Gastrocnemius medialis (tissue), 4 donors: ENCODE results near the gene CHCHD1. TPM values are rescaled to one million over a fixed set of nuclear protein-coding genes. Genes with fewer than 3 reads are reported as not detected.
A peak's percentile ranks its signal among the peaks of the same experiment; 100 is the strongest.

Experiments used
- ATAC-seq, 2 donors: fragments of 150-250 bp; one replicate each; pipeline ENCODE4 v1.9.1; 2016
- DNase-seq, 2 donors: peaks; one replicate each; pipeline ENCODE4 v3.0.0-alpha.2; 2019
- H3K27ac ChIP-seq, 4 donors: fragments of 200-600 bp; sonication (generic); 1 replicate in 1 of 4; 2 replicates in 3 of 4; pipeline ENCODE4 v1.5.1; 2016 to 2018; ENCODE audit warnings: mild to moderate bottlenecking in 2 of 4, moderate library complexity in 1 of 4
- H3K27me3 ChIP-seq, 3 donors: fragments of 200-600 bp; sonication (generic) in 2 of 3; 1 replicate in 1 of 3; 2 replicates in 2 of 3; pipeline versions ENCODE4 v1.5.1 to v1.6.0; 2016 to 2019; ENCODE audit warnings: mild to moderate bottlenecking in 1 of 3, moderate library complexity in 1 of 3
- H3K36me3 ChIP-seq, 2 donors: fragments of 200-600 bp; sonication (generic) in 1 of 2; one replicate each; pipeline ENCODE4 v1.5.1; 2017 to 2018
- H3K4me1 ChIP-seq, 2 donors: fragments of 200-600 bp; sonication (generic) in 1 of 2; one replicate each; pipeline ENCODE4 v1.5.1; 2016 to 2017; ENCODE audit warnings: mild to moderate bottlenecking in 2 of 2
- H3K4me3 ChIP-seq, 4 donors: fragments of 200-600 bp; sonication (generic) in 3 of 4; 1 replicate in 1 of 4; 2 replicates in 3 of 4; pipeline ENCODE4 v1.5.1; 2016 to 2019; ENCODE audit warnings: mild to moderate bottlenecking in 2 of 4
- H3K9me3 ChIP-seq, 3 donors: fragments of 200-600 bp; sonication (generic) in 2 of 3; 1 replicate in 1 of 3; 2 replicates in 2 of 3; pipeline ENCODE4 v1.5.1; 2016 to 2019
- POLR2A ChIP-seq, 2 donors: fragments of 450-650 bp; IDR thresholded peaks; one replicate each; pipeline ENCODE4 v1.6.1; 2017; ENCODE audit warnings: antibody characterized with exemption in 2 of 2, mild to moderate bottlenecking in 2 of 2, moderate library complexity in 2 of 2
- in situ Hi-C, 4 donors: fragments of 200-750 bp; cut with MboI; loops; one replicate each; pipeline versions ENCODE4 v1.15.0 to v1.8.0; 2017; ENCODE audit warnings: low sequenced_read_pairs in 4 of 4
- intact Hi-C: fragments of 100-400 bp; cut with DNase I; formaldehyde crosslinking; loops from one replicate; pipeline ENCODE4 v1.15.1; 2023; ENCODE audit warnings: low total_unique reads
- total RNA-seq, 4 donors: library from RNA; depleted of rRNA; stranded (reverse); fragments of >200 nt; gene quantifications; one replicate each; pipeline versions ENCODE4 v1.1.0 to v1.2.3, GENCODE V29; 2016
- TF ChIP-seq, protein P1 (sequence below), 5 experiments: fragments of 450-650 bp in 3 of 5; fragments of 200-600 bp in 2 of 5; sonication (generic) in 2 of 5; IDR thresholded peaks in 4 of 5; conservative IDR thresholded peaks in 1 of 5; 1 replicate in 4 of 5; 2 replicates in 1 of 5; pipeline ENCODE4 v1.5.1; 2016 to 2019; ENCODE audit warnings: antibody characterized with exemption in 5 of 5, mild to moderate bottlenecking in 3 of 5, moderate library complexity in 3 of 5

The CHCHD1 gene
- total RNA-seq, 4 donors from 2014 or later: 25.3 to 41.8 (median 32.7) TPM

DNA sequence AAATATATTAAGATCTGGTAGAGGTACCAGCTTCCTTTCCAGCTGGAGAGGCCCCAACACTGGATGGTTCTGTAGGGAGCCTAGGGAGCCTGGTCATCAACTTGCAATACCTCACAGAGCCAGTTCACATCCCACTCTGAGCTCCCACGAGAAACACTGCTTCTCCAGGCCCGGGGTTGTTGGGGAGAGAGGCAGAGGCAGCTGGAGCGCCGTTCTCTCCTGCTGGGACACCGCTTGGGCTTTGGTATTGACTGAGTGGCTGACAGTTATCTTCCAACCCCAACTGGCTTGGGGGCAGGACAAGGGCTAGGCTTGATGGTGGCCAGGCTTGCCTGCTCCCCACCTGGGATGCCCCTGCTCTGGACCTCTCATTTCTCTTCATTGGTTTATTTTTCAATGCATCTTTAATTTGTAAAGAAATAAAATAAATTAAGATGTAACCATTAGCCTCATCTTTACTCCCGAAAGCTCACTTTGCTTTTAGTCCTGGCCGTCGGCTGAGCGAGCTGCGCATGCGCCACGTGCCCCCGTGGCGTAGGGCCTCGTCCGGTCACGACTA lies 10.0 kb upstream of the CHCHD1 start:
- Histone ChIP-seq H3K36me3 (peaks cover 0 to 60% of the 10 kb centered on the region in 2 donors), H3K9me3 (no peaks in the 10 kb centered on the region), H3K27me3 (no peaks in the 10 kb centered on the region), H3K27ac (peak overlapping the region; percentile 94 to 99 (median 98)), H3K4me3 (peak overlapping the region; percentile 81 to 98 (median 89)), H3K4me1 (peaks cover 29 to 33% of the 10 kb centered on the region in 2 donors)
- DNase-seq: peak in 1 of 2 donors; percentile 83
- in situ Hi-C loops (loop anchor here in 1 of 4 donors (25.0 kb wide), 1 partner anchor 234 kb away; no protein-coding TSS in a partner anchor), intact Hi-C loops (loop anchor here (1.0 to 2.0 kb wide), 2 partner anchors 39 to 116 kb away; partner anchors contain the start of genes NDST2 and SYNPO2L)
- no peak for TF ChIP-seq POLR2A (IDR thresholded peaks at IDR 0.05)
- TF ChIP-seq, protein P1, sequence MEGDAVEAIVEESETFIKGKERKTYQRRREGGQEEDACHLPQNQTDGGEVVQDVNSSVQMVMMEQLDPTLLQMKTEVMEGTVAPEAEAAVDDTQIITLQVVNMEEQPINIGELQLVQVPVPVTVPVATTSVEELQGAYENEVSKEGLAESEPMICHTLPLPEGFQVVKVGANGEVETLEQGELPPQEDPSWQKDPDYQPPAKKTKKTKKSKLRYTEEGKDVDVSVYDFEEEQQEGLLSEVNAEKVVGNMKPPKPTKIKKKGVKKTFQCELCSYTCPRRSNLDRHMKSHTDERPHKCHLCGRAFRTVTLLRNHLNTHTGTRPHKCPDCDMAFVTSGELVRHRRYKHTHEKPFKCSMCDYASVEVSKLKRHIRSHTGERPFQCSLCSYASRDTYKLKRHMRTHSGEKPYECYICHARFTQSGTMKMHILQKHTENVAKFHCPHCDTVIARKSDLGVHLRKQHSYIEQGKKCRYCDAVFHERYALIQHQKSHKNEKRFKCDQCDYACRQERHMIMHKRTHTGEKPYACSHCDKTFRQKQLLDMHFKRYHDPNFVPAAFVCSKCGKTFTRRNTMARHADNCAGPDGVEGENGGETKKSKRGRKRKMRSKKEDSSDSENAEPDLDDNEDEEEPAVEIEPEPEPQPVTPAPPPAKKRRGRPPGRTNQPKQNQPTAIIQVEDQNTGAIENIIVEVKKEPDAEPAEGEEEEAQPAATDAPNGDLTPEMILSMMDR (IDR thresholded peaks at IDR 0.05 in 4 of 5, conservative IDR thresholded peaks at IDR 0.05 in 1 of 5): no peak
- peak; percentile 2 to 76 for ATAC-seq

DNA sequence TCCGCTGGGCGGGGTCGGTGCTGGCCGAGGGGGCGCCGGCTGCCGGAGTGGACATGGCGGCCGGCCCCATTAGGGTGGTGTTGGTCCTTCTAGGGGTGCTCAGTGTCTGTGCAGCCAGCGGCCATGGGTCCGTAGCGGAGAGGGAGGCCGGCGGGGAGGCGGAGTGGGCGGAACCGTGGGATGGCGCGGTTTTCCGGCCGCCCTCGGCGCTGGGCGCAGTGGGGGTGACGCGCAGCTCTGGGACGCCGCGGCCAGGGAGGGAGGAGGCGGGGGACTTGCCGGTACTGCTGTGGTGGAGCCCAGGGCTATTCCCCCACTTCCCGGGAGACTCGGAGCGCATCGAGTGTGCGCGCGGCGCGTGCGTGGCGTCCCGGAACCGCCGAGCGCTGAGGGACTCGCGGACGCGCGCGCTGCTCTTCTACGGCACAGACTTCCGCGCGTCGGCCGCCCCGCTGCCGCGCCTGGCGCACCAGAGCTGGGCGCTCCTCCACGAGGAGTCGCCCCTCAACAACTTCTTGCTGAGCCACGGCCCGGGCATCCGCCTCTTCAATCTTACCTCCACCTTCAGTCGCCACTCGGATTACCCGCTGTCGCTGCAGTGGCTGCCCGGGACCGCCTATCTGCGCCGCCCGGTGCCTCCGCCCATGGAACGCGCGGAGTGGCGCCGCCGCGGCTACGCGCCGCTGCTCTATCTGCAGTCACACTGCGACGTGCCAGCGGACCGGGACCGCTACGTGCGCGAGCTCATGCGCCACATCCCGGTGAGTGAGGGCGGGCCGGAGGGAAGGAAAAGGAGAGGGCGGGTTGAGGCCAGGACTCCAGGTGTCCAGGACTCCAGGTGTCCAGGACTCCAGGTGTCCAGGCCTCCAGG lies 9.3 kb upstream of the CHCHD1 start:
- TF ChIP-seq, protein P1 (IDR thresholded peaks at IDR 0.05 in 4 of 5, conservative IDR thresholded peaks at IDR 0.05 in 1 of 5): peak in 4 of 5 experiments; percentile 9 to 45 (median 21)
- peak; percentile 83 to 91 for TF ChIP-seq POLR2A (IDR thresholded peaks at IDR 0.05)
- intact Hi-C loops (loop anchor here (1.0 to 2.0 kb wide), 2 partner anchors 38 to 116 kb away; partner anchors contain the start of genes NDST2 and SYNPO2L), in situ Hi-C loops (loop anchor here in 1 of 4 donors (25.0 kb wide), 1 partner anchor 235 kb away; no protein-coding TSS in a partner anchor)
- peak overlapping the region; percentile 94 to 99 (median 98) for H3K27ac ChIP-seq
- DNase-seq (peak; percentile 72 to 87), ATAC-seq (peak; percentile 77 to 80)
- no peaks in the 10 kb centered on the region for H3K27me3 ChIP-seq
- H3K9me3 ChIP-seq: no peaks in the 10 kb centered on the region
- peaks cover 29 to 33% of the 10 kb centered on the region in 2 donors for H3K4me1 ChIP-seq
- peak overlapping the region; percentile 81 to 98 (median 89) for H3K4me3 ChIP-seq
- H3K36me3 ChIP-seq: peaks cover 0 to 53% of the 10 kb centered on the region in 2 donors

DNA sequence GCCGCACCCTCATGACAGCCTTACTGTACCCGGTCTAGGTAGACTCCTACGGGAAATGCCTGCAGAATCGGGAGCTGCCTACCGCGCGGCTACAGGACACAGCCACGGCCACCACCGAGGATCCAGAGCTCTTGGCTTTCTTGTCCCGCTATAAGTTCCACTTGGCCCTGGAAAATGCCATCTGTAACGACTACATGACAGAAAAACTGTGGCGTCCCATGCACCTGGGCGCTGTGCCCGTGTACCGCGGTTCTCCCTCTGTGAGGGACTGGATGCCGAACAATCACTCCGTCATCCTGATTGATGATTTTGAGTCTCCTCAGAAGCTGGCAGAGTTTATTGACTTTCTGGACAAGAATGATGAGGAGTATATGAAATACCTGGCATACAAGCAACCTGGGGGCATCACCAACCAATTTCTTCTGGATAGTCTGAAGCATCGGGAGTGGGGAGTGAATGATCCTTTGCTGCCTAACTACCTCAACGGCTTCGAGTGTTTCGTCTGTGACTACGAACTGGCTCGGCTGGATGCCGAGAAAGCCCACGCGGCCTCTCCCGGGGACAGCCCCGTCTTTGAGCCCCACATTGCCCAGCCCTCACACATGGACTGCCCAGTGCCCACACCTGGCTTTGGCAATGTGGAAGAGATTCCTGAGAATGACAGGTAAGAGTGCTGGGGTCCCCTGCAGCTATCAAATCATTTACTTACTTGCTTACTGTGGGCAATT lies 8.5 kb upstream of the CHCHD1 start:
- ATAC-seq: no peak
- Histone ChIP-seq H3K9me3 (no peaks in the 10 kb centered on the region), H3K27me3 (no peaks in the 10 kb centered on the region), H3K4me1 (peaks cover 29 to 33% of the 10 kb centered on the region in 2 donors), H3K27ac (peak overlapping the region; percentile 94 to 99 (median 98)), H3K4me3 (peak overlapping the region; percentile 81 to 98 (median 89)), H3K36me3 (peaks cover 0 to 45% of the 10 kb centered on the region in 2 donors)
- no peak for DNase-seq
- TF ChIP-seq, protein P1 (IDR thresholded peaks at IDR 0.05 in 4 of 5, conservative IDR thresholded peaks at IDR 0.05 in 1 of 5): peak in 1 of 5 experiments; percentile 0
- TF ChIP-seq POLR2A (IDR thresholded peaks at IDR 0.05): no peak
- in situ Hi-C loops: loop anchor here in 1 of 4 donors (25.0 kb wide), 1 partner anchor 236 kb away; no protein-coding TSS in a partner anchor
- intact Hi-C loops: loop anchor here (2.0 kb wide), 1 partner anchor 37 kb away; the partner anchor contains the start of gene NDST2

DNA sequence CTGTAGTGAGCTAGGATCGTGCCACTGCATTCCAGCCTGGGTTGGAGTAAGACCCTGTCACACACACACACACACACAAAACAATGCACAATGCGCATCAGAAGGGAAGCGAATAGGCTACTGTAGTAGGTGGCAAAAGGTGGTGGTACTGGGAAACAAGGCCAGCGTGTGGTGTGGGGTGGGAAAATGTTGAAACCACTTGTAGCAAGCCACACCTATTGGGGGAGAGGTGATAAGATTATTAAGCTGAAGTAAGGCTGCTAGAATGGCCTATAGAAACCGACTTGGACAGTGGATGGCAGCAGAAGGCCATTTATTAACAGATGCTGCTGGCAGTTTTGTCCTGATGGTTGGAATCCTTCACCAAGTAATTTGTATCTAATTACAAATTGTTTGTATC lies 7.2 kb upstream of the CHCHD1 start:
- Histone ChIP-seq H3K27ac (peak overlapping the region in 2 of 4 donors; percentile 94 to 99), H3K36me3 (peaks cover 0 to 42% of the 10 kb centered on the region in 2 donors), H3K4me1 (peaks cover 29 to 33% of the 10 kb centered on the region in 2 donors), H3K9me3 (no peaks in the 10 kb centered on the region), H3K4me3 (peak overlapping the region in 1 of 4 donors; percentile 98), H3K27me3 (no peaks in the 10 kb centered on the region)
- intact Hi-C loops: no loop called here
- TF ChIP-seq, protein P1 (IDR thresholded peaks at IDR 0.05 in 4 of 5, conservative IDR thresholded peaks at IDR 0.05 in 1 of 5): no peak
- no peak for TF ChIP-seq POLR2A (IDR thresholded peaks at IDR 0.05)
- DNase-seq: no peak
- no peak for ATAC-seq
- in situ Hi-C loops: loop anchor here in 1 of 4 donors (25.0 kb wide), 1 partner anchor 237 kb away; no protein-coding TSS in a partner anchor
